Right atrium auricular region (tissue), 2 donors: Measurements from ENCODE around the gene SMG7. TPM values are rescaled to one million over a fixed set of nuclear protein-coding genes. Genes with fewer than 3 reads are reported as not detected.

ENCODE experiments used
- DNase-seq: peaks from one replicate; pipeline ENCODE4 v3.0.0-alpha.2; 2019; ENCODE audit warnings: low spot score
- H3K27ac ChIP-seq, 2 donors: fragments of 200-600 bp; sonication (generic); 1 replicate in 1 of 2; 2 replicates in 1 of 2; pipeline ENCODE4 v1.5.1; 2016 to 2019
- H3K27me3 ChIP-seq, 2 donors: fragments of 200-600 bp; sonication (generic); one replicate each; pipeline versions ENCODE4 v1.5.1 to v1.6.0; 2017 to 2019
- H3K36me3 ChIP-seq: fragments of 200-600 bp; sonication (generic); one replicate; pipeline ENCODE4 v1.5.1; 2016
- H3K4me1 ChIP-seq, 2 donors: fragments of 200-600 bp; sonication (generic); one replicate each; pipeline versions ENCODE4 v1.5.1 to v1.6.0; 2017 to 2019
- H3K4me3 ChIP-seq, 2 donors: fragments of 200-600 bp; sonication (generic); 1 replicate in 1 of 2; 2 replicates in 1 of 2; pipeline ENCODE4 v1.5.1; 2017 to 2019; ENCODE audit warnings: mild to moderate bottlenecking in 1 of 2, moderate library complexity in 1 of 2
- H3K9me3 ChIP-seq, 2 donors: fragments of 200-600 bp; sonication (generic); one replicate each; pipeline ENCODE4 v1.5.1; 2019
- CTCF ChIP-seq, 2 donors: fragments of 200-600 bp; sonication (generic); IDR thresholded peaks; one replicate each; pipeline ENCODE4 v1.5.1; 2019; ENCODE audit warnings: antibody characterized with exemption in 2 of 2
- total RNA-seq, 2 donors: library from RNA; depleted of rRNA; stranded (reverse); fragments of >200 nt; gene quantifications; one replicate each; pipeline ENCODE4 v1.1.0, GENCODE V29; 2016

The SMG7 gene
- total RNA-seq, 2 donors from 2014 or later = 42.0 to 43.6 TPM

- Histone ChIP-seq H3K4me1 (no peaks in the 10 kb centered on the region), H3K27me3 (no peaks in the 10 kb centered on the region), H3K27ac (no peak overlapping the region), H3K36me3 (peaks cover 46% of the 10 kb centered on the region), H3K4me3 (no peak overlapping the region), H3K9me3 (no peaks in the 10 kb centered on the region)
- no peak for TF ChIP-seq CTCF (IDR thresholded peaks at IDR 0.05)
- no peak for DNase-seq
Measured at GRCh38 chr1:183553764-183554163, 81.5 kb downstream of the SMG7 start.

- Histone ChIP-seq H3K4me3 (no peak overlapping the region), H3K36me3 (peaks cover 46% of the 10 kb centered on the region), H3K27ac (no peak overlapping the region), H3K9me3 (no peaks in the 10 kb centered on the region), H3K4me1 (no peaks in the 10 kb centered on the region), H3K27me3 (no peaks in the 10 kb centered on the region)
- no peak for DNase-seq
- no peak for TF ChIP-seq CTCF (IDR thresholded peaks at IDR 0.05)
Measured at GRCh38 chr1:183554577-183554976, 82.3 kb downstream of the SMG7 start.

GRCh38 chr1:183559061-183559460, 86.8 kb downstream of the SMG7 start:
- Histone ChIP-seq H3K9me3 (no peaks in the 10 kb centered on the region), H3K27ac (no peak overlapping the region), H3K27me3 (no peaks in the 10 kb centered on the region), H3K4me1 (no peaks in the 10 kb centered on the region), H3K36me3 (peaks cover 5% of the 10 kb centered on the region), H3K4me3 (no peak overlapping the region)
- TF ChIP-seq CTCF (IDR thresholded peaks at IDR 0.05) = no peak
- no peak for DNase-seq

- Histone ChIP-seq H3K9me3 (no peaks in the 10 kb centered on the region), H3K27ac (no peak overlapping the region), H3K4me1 (peaks cover 0 to 8% of the 10 kb centered on the region in 2 donors), H3K36me3 (peaks cover 5% of the 10 kb centered on the region), H3K4me3 (no peak overlapping the region), H3K27me3 (no peaks in the 10 kb centered on the region)
- no peak for DNase-seq
- no peak for TF ChIP-seq CTCF (IDR thresholded peaks at IDR 0.05)
Measured at GRCh38 chr1:183562701-183563100, 90.4 kb downstream of the SMG7 start.

GRCh38 chr1:183565261-183565660, 93.0 kb downstream of the SMG7 start:
- H3K9me3 ChIP-seq = no peaks in the 10 kb centered on the region
- DNase-seq = no peak
- H3K27ac ChIP-seq = no peak overlapping the region
- TF ChIP-seq CTCF (IDR thresholded peaks at IDR 0.05) = no peak
- peaks cover 0 to 18% of the 10 kb centered on the region in 2 donors for H3K4me1 ChIP-seq
- no peaks in the 10 kb centered on the region for H3K27me3 ChIP-seq
- H3K36me3 ChIP-seq = no peaks in the 10 kb centered on the region
- H3K4me3 ChIP-seq = no peak overlapping the region

GRCh38 chr1:183566026-183566425, 93.7 kb downstream of the SMG7 start:
- Histone ChIP-seq H3K27me3 (no peaks in the 10 kb centered on the region), H3K27ac (no peak overlapping the region), H3K4me1 (peaks cover 0 to 18% of the 10 kb centered on the region in 2 donors), H3K36me3 (no peaks in the 10 kb centered on the region), H3K9me3 (no peaks in the 10 kb centered on the region), H3K4me3 (no peak overlapping the region)
- TF ChIP-seq CTCF (IDR thresholded peaks at IDR 0.05) = no peak
- no peak for DNase-seq
